MM.1S (cell line): ENCODE results near the gene GOLGA5.

Experiments
- DNase-seq: peaks from one replicate; pipeline ENCODE4 v3.0.0-alpha.2; 2015
- H2AFZ ChIP-seq: fragments of 300-600 bp; sonication (generic); 2 replicates; pipeline ENCODE4 v1.6.0; 2016; ENCODE audit warnings: antibody characterized with exemption, low read length
- H3F3A ChIP-seq: fragments of 300-600 bp; sonication (generic); 2 replicates; pipeline ENCODE4 v1.6.1; 2016; ENCODE audit warnings: mild to moderate bottlenecking, antibody characterized with exemption, low read length, moderate library complexity, mixed read lengths; ENCODE audit not compliant: insufficient read depth
- H3K27ac ChIP-seq: fragments of 300-600 bp; sonication (generic); 2 replicates; pipeline ENCODE4 v1.5.1; 2016; ENCODE audit warnings: mild to moderate bottlenecking, low read length
- H3K27me3 ChIP-seq: fragments of 300-600 bp; sonication (generic); replicated peaks from 2 replicates; pipeline ENCODE4 v1.6.0; 2016; ENCODE audit warnings: low read length; ENCODE audit not compliant: insufficient read depth
- H3K36me3 ChIP-seq: fragments of 300-600 bp; sonication (generic); replicated peaks from 2 replicates; pipeline ENCODE4 v1.6.1; 2016; ENCODE audit warnings: mild to moderate bottlenecking, low read length, mixed read lengths; ENCODE audit not compliant: insufficient read depth
- H3K4me1 ChIP-seq: fragments of 300-600 bp; sonication (generic); 2 replicates; pipeline ENCODE4 v1.6.1; 2016; ENCODE audit warnings: low read length, mixed read lengths
- H3K4me2 ChIP-seq: fragments of 300-600 bp; sonication (generic); 2 replicates; pipeline ENCODE4 v1.6.0; 2016; ENCODE audit warnings: low read depth, low read length
- H3K4me3 ChIP-seq: fragments of 300-600 bp; sonication (generic); 2 replicates; pipeline ENCODE4 v1.5.1; 2016; ENCODE audit warnings: low read length, mixed read lengths
- H3K79me2 ChIP-seq: fragments of 300-600 bp; sonication (generic); 2 replicates; pipeline ENCODE4 v1.6.1; 2016; ENCODE audit warnings: mixed run types, low read length, mixed read lengths
- H3K9ac ChIP-seq: fragments of 300-600 bp; sonication (generic); 2 replicates; pipeline ENCODE4 v1.6.1; 2016; ENCODE audit warnings: low read length, mixed read lengths
- H3K9me2 ChIP-seq: fragments of 300-600 bp; sonication (generic); replicated peaks from 2 replicates; pipeline ENCODE4 v1.6.1; 2016; ENCODE audit warnings: mild to moderate bottlenecking, low read length, mixed read lengths; ENCODE audit not compliant: insufficient read depth
- H3K9me3 ChIP-seq: fragments of 300-600 bp; sonication (generic); replicated peaks from 2 replicates; pipeline ENCODE4 v1.6.1; 2016; ENCODE audit warnings: mild to moderate bottlenecking, low read length, mixed read lengths; ENCODE audit not compliant: insufficient read depth
- H4K20me1 ChIP-seq: fragments of 300-600 bp; sonication (generic); 2 replicates; pipeline ENCODE4 v1.6.1; 2016; ENCODE audit warnings: mild to moderate bottlenecking, low read length, moderate library complexity, mixed read lengths; ENCODE audit not compliant: insufficient read depth
- CTCF ChIP-seq: fragments of 300-600 bp; sonication (generic); IDR thresholded peaks from 2 replicates; pipeline ENCODE4 v1.5.1; 2016; ENCODE audit warnings: antibody characterized with exemption, low read length, mixed read lengths
- EZH2 ChIP-seq: fragments of 300-600 bp; sonication (generic); optimal IDR thresholded peaks from 2 replicates; pipeline ENCODE3; 2017; ENCODE audit warnings: low read depth, mild to moderate bottlenecking, antibody characterized with exemption, low read length, mixed read lengths
- EZH2phosphoT487 ChIP-seq: fragments of 300-600 bp; sonication (generic); IDR thresholded peaks from 2 replicates; pipeline ENCODE4 v1.6.1; 2018; ENCODE audit warnings: antibody characterized with exemption, low read length

The GOLGA5 gene

DNA sequence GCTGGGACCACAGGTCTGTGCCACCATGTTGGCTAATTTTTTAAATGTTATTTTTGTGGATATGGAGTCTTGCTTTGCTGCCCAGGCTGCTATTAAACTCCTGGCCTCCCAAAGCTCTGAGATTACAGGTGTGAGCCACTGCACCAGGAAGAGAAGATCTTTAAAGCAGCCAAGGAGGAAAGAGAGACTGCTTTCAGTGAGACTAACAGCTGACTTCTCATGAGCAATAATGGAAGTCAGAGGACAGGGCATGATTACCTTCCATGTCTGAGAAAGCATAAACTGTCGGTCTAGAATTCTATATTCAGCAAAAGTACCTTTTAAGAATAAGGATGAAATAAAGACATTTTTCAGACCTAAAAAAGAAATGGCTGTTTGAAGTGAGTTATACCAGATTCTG is 71.6 kb downstream of the GOLGA5 start:
- TF ChIP-seq EZH2phosphoT487 (no peak), EZH2 (no peak), CTCF (no peak)
- DNase-seq: no peak
- no peaks in the 10 kb centered on the region for H3K9me3 ChIP-seq
- no peak overlapping the region for H3K4me3 ChIP-seq
- no peaks in the 10 kb centered on the region for H3K9me2 ChIP-seq
- peaks cover 10% of the 10 kb centered on the region; the same call in 1 of the 2 replicates for H3K4me1 ChIP-seq
- no peak overlapping the region for H3K9ac ChIP-seq
- no peak overlapping the region for H2AFZ ChIP-seq
- no peaks in the 10 kb centered on the region for H4K20me1 ChIP-seq
- no peak overlapping the region for H3K4me2 ChIP-seq
- no peaks in the 10 kb centered on the region for H3K27me3 ChIP-seq
- no peaks in the 10 kb centered on the region for H3F3A ChIP-seq
- no peak overlapping the region for H3K27ac ChIP-seq
- no peaks in the 10 kb centered on the region for H3K79me2 ChIP-seq
- no peaks in the 10 kb centered on the region for H3K36me3 ChIP-seq

- no peaks in the 10 kb centered on the region for H3K9me3 ChIP-seq
- no peak overlapping the region for H3K4me2 ChIP-seq
- no peaks in the 10 kb centered on the region for H4K20me1 ChIP-seq
- H3K27me3 ChIP-seq: no peaks in the 10 kb centered on the region
- peaks cover 10% of the 10 kb centered on the region; the same call in 1 of the 2 replicates for H3K4me1 ChIP-seq
- H3K27ac ChIP-seq: no peak overlapping the region
- H3K9ac ChIP-seq: no peak overlapping the region
- TF ChIP-seq EZH2phosphoT487 (no peak), EZH2 (no peak), CTCF (no peak)
- no peak overlapping the region for H2AFZ ChIP-seq
- H3F3A ChIP-seq: no peaks in the 10 kb centered on the region
- H3K36me3 ChIP-seq: no peaks in the 10 kb centered on the region
- no peaks in the 10 kb centered on the region for H3K79me2 ChIP-seq
- H3K4me3 ChIP-seq: no peak overlapping the region
- H3K9me2 ChIP-seq: no peaks in the 10 kb centered on the region
- no peak for DNase-seq
Measured at GRCh38 chr14:92866181-92866752, 72.2 kb downstream of the GOLGA5 start.

- Histone ChIP-seq H3F3A (no peaks in the 10 kb centered on the region), H3K36me3 (no peaks in the 10 kb centered on the region), H4K20me1 (no peaks in the 10 kb centered on the region), H3K4me1 (peaks cover 10% of the 10 kb centered on the region; the same call in 1 of the 2 replicates), H3K9me2 (no peaks in the 10 kb centered on the region), H3K4me2 (no peak overlapping the region), H3K9ac (no peak overlapping the region), H3K27ac (no peak overlapping the region), H3K4me3 (no peak overlapping the region), H3K9me3 (no peaks in the 10 kb centered on the region), H3K27me3 (no peaks in the 10 kb centered on the region), H2AFZ (no peak overlapping the region), H3K79me2 (no peaks in the 10 kb centered on the region)
- no peak for TF ChIP-seq CTCF
- no peak for TF ChIP-seq EZH2
- no peak for TF ChIP-seq EZH2phosphoT487
- DNase-seq: no peak
Measured at GRCh38 chr14:92866901-92867865, 73.1 kb downstream of the GOLGA5 start.
